Measurements from ENCODE around the gene IL1RL2.

The IL1RL2 gene

GRCh38 chr2:102261467-102262135 lies 74.8 kb downstream of the IL1RL2 start:
- H3K27me3 ChIP-seq (ENCODE audit: insufficient read depth, low read length) = no peaks in the 10 kb centered on the region
- no peak overlapping the region for H3K4me3 ChIP-seq (ENCODE audit: low read length)
- no peak overlapping the region for H2AFZ ChIP-seq (ENCODE audit: low read depth, low read length)
- no peaks in the 10 kb centered on the region for H3K4me1 ChIP-seq (ENCODE audit: insufficient read depth, low read length)
- H3K9me3 ChIP-seq (ENCODE audit: low read length) = no peaks in the 10 kb centered on the region
- no peaks in the 10 kb centered on the region for H3K36me3 ChIP-seq (ENCODE audit: insufficient read depth, low read length)

GRCh38 chr2:102262216-102263129 lies 75.7 kb downstream of the IL1RL2 start:
- Histone ChIP-seq H3K4me1 (ENCODE audit: insufficient read depth, low read length) (no peaks in the 10 kb centered on the region), H3K9me3 (ENCODE audit: low read length) (no peaks in the 10 kb centered on the region), H2AFZ (ENCODE audit: low read depth, low read length) (no peak overlapping the region), H3K27me3 (ENCODE audit: insufficient read depth, low read length) (no peaks in the 10 kb centered on the region), H3K36me3 (ENCODE audit: insufficient read depth, low read length) (no peaks in the 10 kb centered on the region), H3K4me3 (ENCODE audit: low read length) (no peak overlapping the region)

- Histone ChIP-seq H3K27me3 (ENCODE audit: insufficient read depth, low read length) (no peaks in the 10 kb centered on the region), H3K4me1 (ENCODE audit: insufficient read depth, low read length) (no peaks in the 10 kb centered on the region), H3K9me3 (ENCODE audit: low read length) (no peaks in the 10 kb centered on the region), H3K4me3 (ENCODE audit: low read length) (no peak overlapping the region), H2AFZ (ENCODE audit: low read depth, low read length) (no peak overlapping the region), H3K36me3 (ENCODE audit: insufficient read depth, low read length) (no peaks in the 10 kb centered on the region)
These were observed 78.1 kb downstream of the IL1RL2 start for GRCh38 chr2:102264952-102265351.

GRCh38 chr2:102266204-102266603 lies 79.4 kb downstream of the IL1RL2 start:
- Histone ChIP-seq H3K27me3 (ENCODE audit: insufficient read depth, low read length) (no peaks in the 10 kb centered on the region), H3K4me1 (ENCODE audit: insufficient read depth, low read length) (no peaks in the 10 kb centered on the region), H3K4me3 (ENCODE audit: low read length) (no peak overlapping the region), H3K36me3 (ENCODE audit: insufficient read depth, low read length) (no peaks in the 10 kb centered on the region), H3K9me3 (ENCODE audit: low read length) (no peaks in the 10 kb centered on the region), H2AFZ (ENCODE audit: low read depth, low read length) (no peak overlapping the region)

- Histone ChIP-seq H3K4me3 (ENCODE audit: low read length) (no peak overlapping the region), H3K36me3 (ENCODE audit: insufficient read depth, low read length) (no peaks in the 10 kb centered on the region), H3K9me3 (ENCODE audit: low read length) (no peaks in the 10 kb centered on the region), H2AFZ (ENCODE audit: low read depth, low read length) (no peak overlapping the region), H3K4me1 (ENCODE audit: insufficient read depth, low read length) (no peaks in the 10 kb centered on the region), H3K27me3 (ENCODE audit: insufficient read depth, low read length) (no peaks in the 10 kb centered on the region)
These were observed 81.0 kb downstream of the IL1RL2 start for GRCh38 chr2:102267774-102268173.

GRCh38 chr2:102268510-102269199 lies 81.8 kb downstream of the IL1RL2 start:
- H3K36me3 ChIP-seq (ENCODE audit: insufficient read depth, low read length) = no peaks in the 10 kb centered on the region
- H3K4me3 ChIP-seq (ENCODE audit: low read length) = no peak overlapping the region
- no peaks in the 10 kb centered on the region for H3K9me3 ChIP-seq (ENCODE audit: low read length)
- no peaks in the 10 kb centered on the region for H3K27me3 ChIP-seq (ENCODE audit: insufficient read depth, low read length)
- no peak overlapping the region for H2AFZ ChIP-seq (ENCODE audit: low read depth, low read length)
- H3K4me1 ChIP-seq (ENCODE audit: insufficient read depth, low read length) = no peaks in the 10 kb centered on the region

GRCh38 chr2:102269200-102269524 lies 82.3 kb downstream of the IL1RL2 start:
- Histone ChIP-seq H3K9me3 (ENCODE audit: low read length) (no peaks in the 10 kb centered on the region), H3K4me1 (ENCODE audit: insufficient read depth, low read length) (no peaks in the 10 kb centered on the region), H3K36me3 (ENCODE audit: insufficient read depth, low read length) (no peaks in the 10 kb centered on the region), H3K27me3 (ENCODE audit: insufficient read depth, low read length) (no peaks in the 10 kb centered on the region), H3K4me3 (ENCODE audit: low read length) (no peak overlapping the region), H2AFZ (ENCODE audit: low read depth, low read length) (no peak overlapping the region)

GRCh38 chr2:102271844-102272243 lies 85.0 kb downstream of the IL1RL2 start:
- Histone ChIP-seq H3K4me3 (ENCODE audit: low read length) (no peak overlapping the region), H3K4me1 (ENCODE audit: insufficient read depth, low read length) (no peaks in the 10 kb centered on the region), H3K9me3 (ENCODE audit: low read length) (no peaks in the 10 kb centered on the region), H2AFZ (ENCODE audit: low read depth, low read length) (no peak overlapping the region), H3K36me3 (ENCODE audit: insufficient read depth, low read length) (no peaks in the 10 kb centered on the region), H3K27me3 (ENCODE audit: insufficient read depth, low read length) (no peaks in the 10 kb centered on the region)

GRCh38 chr2:102273619-102274211 lies 86.9 kb downstream of the IL1RL2 start:
- Histone ChIP-seq H3K27me3 (ENCODE audit: insufficient read depth, low read length) (no peaks in the 10 kb centered on the region), H3K4me3 (ENCODE audit: low read length) (no peak overlapping the region), H2AFZ (ENCODE audit: low read depth, low read length) (no peak overlapping the region), H3K4me1 (ENCODE audit: insufficient read depth, low read length) (no peaks in the 10 kb centered on the region), H3K9me3 (ENCODE audit: low read length) (no peaks in the 10 kb centered on the region), H3K36me3 (ENCODE audit: insufficient read depth, low read length) (no peaks in the 10 kb centered on the region)

GRCh38 chr2:102276549-102277201 lies 89.9 kb downstream of the IL1RL2 start:
- no peak overlapping the region for H3K4me3 ChIP-seq (ENCODE audit: low read length)
- H3K9me3 ChIP-seq (ENCODE audit: low read length) = no peaks in the 10 kb centered on the region
- no peak overlapping the region for H2AFZ ChIP-seq (ENCODE audit: low read depth, low read length)

GRCh38 chr2:102277202-102277700 lies 90.4 kb downstream of the IL1RL2 start:
- Histone ChIP-seq H3K4me1 (ENCODE audit: insufficient read depth, low read length) (no peaks in the 10 kb centered on the region), H3K27me3 (ENCODE audit: insufficient read depth, low read length) (no peaks in the 10 kb centered on the region), H3K4me3 (ENCODE audit: low read length) (no peak overlapping the region), H2AFZ (ENCODE audit: low read depth, low read length) (no peak overlapping the region), H3K9me3 (ENCODE audit: low read length) (no peaks in the 10 kb centered on the region), H3K36me3 (ENCODE audit: insufficient read depth, low read length) (no peaks in the 10 kb centered on the region)

More at GRCh38 chr2:102276549-102277201, 89.9 kb downstream of the IL1RL2 start:
- H3K36me3 ChIP-seq (ENCODE audit: insufficient read depth, low read length) = no peaks in the 10 kb centered on the region
- H3K4me1 ChIP-seq (ENCODE audit: insufficient read depth, low read length) = no peaks in the 10 kb centered on the region
- no peaks in the 10 kb centered on the region for H3K27me3 ChIP-seq (ENCODE audit: insufficient read depth, low read length)

GRCh38 chr2:102278720-102279390 lies 92.0 kb downstream of the IL1RL2 start:
- no peaks in the 10 kb centered on the region for H3K36me3 ChIP-seq (ENCODE audit: insufficient read depth, low read length)
- no peak overlapping the region for H2AFZ ChIP-seq (ENCODE audit: low read depth, low read length)
- H3K9me3 ChIP-seq (ENCODE audit: low read length) = no peaks in the 10 kb centered on the region
- no peaks in the 10 kb centered on the region for H3K4me1 ChIP-seq (ENCODE audit: insufficient read depth, low read length)
- H3K27me3 ChIP-seq (ENCODE audit: insufficient read depth, low read length) = no peaks in the 10 kb centered on the region
- H3K4me3 ChIP-seq (ENCODE audit: low read length) = no peak overlapping the region

Measured in neuron (in vitro differentiated cells).